Measurements from ENCODE around the gene SKI.
A peak's percentile ranks its signal among the peaks of the same experiment; 100 is the strongest.

SKI gene

DNA sequence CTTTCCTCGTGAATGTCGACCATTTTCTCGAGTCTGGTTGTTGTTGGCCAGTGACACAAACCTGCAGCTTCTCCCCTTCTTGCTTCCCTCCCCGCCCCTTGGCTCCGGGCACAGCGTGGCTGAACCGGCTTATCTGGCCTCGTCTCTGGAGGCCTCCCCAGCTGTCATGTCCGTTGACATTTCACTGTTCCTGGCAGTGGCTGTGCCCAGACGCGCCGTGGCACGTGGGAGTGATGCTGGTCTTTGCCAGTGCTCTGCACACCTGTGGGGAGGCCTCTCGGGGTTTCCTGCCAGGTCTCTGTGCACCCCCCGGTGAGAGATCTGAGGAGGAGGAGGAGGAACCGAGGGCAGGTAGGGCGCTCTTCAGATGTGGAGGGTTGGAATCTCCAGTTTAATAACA, 23.7 kb downstream of the SKI start:
- Histone ChIP-seq H3K9me3 (ENCODE audit: insufficient read depth, low read depth, low read length) (no peaks in the 10 kb centered on the region), H3K27ac (ENCODE audit: low read depth, low read length) (no peak overlapping the region), H3K4me1 (ENCODE audit: insufficient read depth, low read length) (peaks cover 35% of the 10 kb centered on the region), H3K27me3 (ENCODE audit: insufficient read depth, low read length) (no peaks in the 10 kb centered on the region), H3K9ac (ENCODE audit: low read depth, low read length) (no peak overlapping the region), H3K36me3 (ENCODE audit: insufficient read depth, low read length) (0 out of 2 replicates have a peak, but pooled peaks cover 4% of the 10 kb centered on the region), H3K4me3 (ENCODE audit: low read length) (no peak overlapping the region)
- 92% methylated on average over 15 of the region's 17 CpGs for WGBS

DNA sequence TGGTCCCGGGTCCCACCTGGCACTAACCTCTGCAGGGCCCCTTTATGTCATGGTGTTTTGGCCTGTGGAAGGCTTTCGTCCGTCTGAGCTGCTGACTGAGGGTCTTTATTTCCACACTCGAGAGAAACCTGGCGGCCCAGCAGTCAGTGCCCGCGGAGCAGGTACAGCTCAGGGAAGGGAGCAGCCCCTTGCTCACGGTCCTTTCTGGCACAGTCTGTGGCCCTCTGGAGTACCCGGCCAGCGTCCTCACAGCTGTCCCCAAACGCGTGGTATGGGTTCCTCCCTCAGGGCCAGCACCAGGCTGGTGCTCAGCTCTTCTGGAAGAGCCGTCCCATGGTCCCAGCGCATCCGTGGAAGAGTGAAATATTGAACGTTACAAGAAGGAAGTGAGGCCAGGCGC, 24.3 kb downstream of the SKI start:
- H3K27ac ChIP-seq (ENCODE audit: low read depth, low read length) = no peak overlapping the region
- no peaks in the 10 kb centered on the region for H3K9me3 ChIP-seq (ENCODE audit: insufficient read depth, low read depth, low read length)
- H3K36me3 ChIP-seq (ENCODE audit: insufficient read depth, low read length) = 0 out of 2 replicates have a peak, but pooled peaks cover 4% of the 10 kb centered on the region
- no peaks in the 10 kb centered on the region for H3K27me3 ChIP-seq (ENCODE audit: insufficient read depth, low read length)
- 95% methylated on average over 17 of the region's 17 CpGs for WGBS
- peaks cover 30% of the 10 kb centered on the region for H3K4me1 ChIP-seq (ENCODE audit: insufficient read depth, low read length)
- no peak overlapping the region for H3K9ac ChIP-seq (ENCODE audit: low read depth, low read length)
- H3K4me3 ChIP-seq (ENCODE audit: low read length) = no peak overlapping the region

DNA sequence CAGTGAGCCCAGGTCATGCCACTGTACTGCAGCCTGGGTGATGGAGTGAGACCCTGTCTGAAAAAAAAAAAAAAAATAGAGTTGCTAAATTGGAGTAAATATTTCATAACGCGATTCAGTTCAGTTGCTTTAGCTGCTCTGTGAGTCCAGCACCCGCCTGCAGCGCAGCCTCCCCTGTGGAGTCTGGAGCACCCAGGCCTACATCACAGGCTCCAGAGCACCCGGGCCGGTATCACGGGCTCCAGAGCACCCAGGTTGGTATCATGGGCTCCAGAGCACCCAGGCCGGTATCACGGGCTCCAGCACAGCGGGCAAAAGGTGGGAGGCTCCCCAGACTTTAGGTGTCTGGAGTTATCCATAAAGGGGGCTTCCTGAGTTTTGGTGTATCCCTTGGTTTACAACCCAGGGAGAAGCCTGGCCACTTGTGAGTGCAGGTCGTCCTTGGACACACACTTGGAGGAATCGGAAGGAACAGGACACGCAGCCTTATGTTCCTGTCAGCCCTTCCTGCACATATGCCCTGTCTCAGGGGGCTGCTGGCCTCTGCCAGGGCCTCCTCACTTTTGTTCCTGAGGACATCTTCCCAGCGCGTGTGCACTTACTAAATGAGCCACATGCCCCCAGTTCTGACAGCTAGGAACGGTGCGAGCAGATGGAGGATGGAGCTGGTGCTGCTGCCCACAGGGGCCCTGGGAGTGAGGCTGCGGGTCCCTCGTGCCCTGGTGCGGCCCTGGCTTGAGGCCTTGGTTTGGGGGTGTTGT, 25.1 kb downstream of the SKI start:
- no peak overlapping the region for H3K9ac ChIP-seq (ENCODE audit: low read depth, low read length)
- 0 out of 2 replicates have a peak, but pooled peaks cover 4% of the 10 kb centered on the region for H3K36me3 ChIP-seq (ENCODE audit: insufficient read depth, low read length)
- H3K9me3 ChIP-seq (ENCODE audit: insufficient read depth, low read depth, low read length) = no peaks in the 10 kb centered on the region
- WGBS = 96% methylated on average over 20 of the region's 20 CpGs
- no peak overlapping the region for H3K27ac ChIP-seq (ENCODE audit: low read depth, low read length)
- H3K4me1 ChIP-seq (ENCODE audit: insufficient read depth, low read length) = peaks cover 23% of the 10 kb centered on the region
- no peaks in the 10 kb centered on the region for H3K27me3 ChIP-seq (ENCODE audit: insufficient read depth, low read length)
- H3K4me3 ChIP-seq (ENCODE audit: low read length) = no peak overlapping the region

DNA sequence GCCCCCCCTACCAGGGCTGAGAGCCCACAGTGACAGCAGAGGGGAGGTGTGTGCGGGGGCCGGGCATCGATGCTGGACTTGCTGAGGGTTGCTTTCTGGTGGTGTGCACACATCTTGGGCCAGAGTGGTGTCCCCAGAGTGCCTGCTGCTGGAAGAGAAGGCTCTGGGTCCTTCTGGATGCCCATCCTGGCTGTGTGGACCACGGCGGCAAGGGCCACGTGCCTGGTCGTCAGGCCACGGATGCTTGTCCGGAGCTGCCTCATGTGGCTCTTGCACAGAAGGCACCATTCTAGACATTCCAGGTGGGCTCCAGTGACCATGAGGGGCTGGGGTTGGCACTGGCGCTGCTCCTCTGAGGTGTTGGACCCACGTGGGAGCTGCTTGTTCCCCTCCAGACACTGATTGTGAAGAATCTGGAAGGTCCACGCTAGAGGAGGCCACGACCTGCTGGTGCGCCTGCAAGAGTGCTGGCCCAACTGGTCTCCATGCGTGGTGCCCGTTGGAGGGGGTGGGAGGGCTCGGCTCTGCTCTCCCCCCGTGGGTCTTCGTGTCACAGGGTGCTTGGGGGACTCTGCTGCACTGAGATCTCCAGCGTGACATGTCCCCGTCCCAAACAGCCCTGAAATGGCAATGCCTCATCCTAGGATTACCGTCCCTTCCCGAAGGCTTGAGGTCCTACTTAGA, 25.8 kb downstream of the SKI start:
- no peaks in the 10 kb centered on the region for H3K9me3 ChIP-seq (ENCODE audit: insufficient read depth, low read depth, low read length)
- H3K36me3 ChIP-seq (ENCODE audit: insufficient read depth, low read length) = 0 out of 2 replicates have a peak, but pooled peaks cover 4% of the 10 kb centered on the region
- WGBS = 96% methylated on average over 23 of the region's 23 CpGs
- no peaks in the 10 kb centered on the region for H3K27me3 ChIP-seq (ENCODE audit: insufficient read depth, low read length)
- H3K27ac ChIP-seq (ENCODE audit: low read depth, low read length) = no peak overlapping the region
- peaks cover 18% of the 10 kb centered on the region for H3K4me1 ChIP-seq (ENCODE audit: insufficient read depth, low read length)
- no peak overlapping the region for H3K4me3 ChIP-seq (ENCODE audit: low read length)
- H3K9ac ChIP-seq (ENCODE audit: low read depth, low read length) = no peak overlapping the region

DNA sequence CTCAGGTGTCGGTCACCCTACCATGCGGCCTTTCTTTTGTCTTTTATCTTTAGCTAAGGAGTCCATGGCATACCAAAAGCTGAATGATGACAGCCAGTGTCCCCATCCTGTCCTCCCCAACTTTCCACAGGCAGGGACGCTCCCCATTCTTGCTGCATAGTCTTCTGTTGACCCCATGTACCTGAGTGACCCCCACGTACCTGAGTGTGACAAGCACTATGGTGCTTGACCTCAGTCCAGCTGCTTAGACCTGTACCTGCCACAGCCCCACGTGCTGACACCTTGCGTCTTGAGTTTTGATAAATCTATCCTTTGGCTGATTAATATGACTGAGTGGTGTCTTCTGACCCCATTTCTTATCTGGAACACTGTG, 26.9 kb downstream of the SKI start:
- no peaks in the 10 kb centered on the region for H3K27me3 ChIP-seq (ENCODE audit: insufficient read depth, low read length)
- H3K4me1 ChIP-seq (ENCODE audit: insufficient read depth, low read length) = peaks cover 10% of the 10 kb centered on the region
- WGBS = 97% methylated on average over 6 of the region's 6 CpGs
- no peaks in the 10 kb centered on the region for H3K9me3 ChIP-seq (ENCODE audit: insufficient read depth, low read depth, low read length)
- H3K36me3 ChIP-seq (ENCODE audit: insufficient read depth, low read length) = 0 out of 2 replicates have a peak, but pooled peaks cover 4% of the 10 kb centered on the region
- no peak overlapping the region for H3K27ac ChIP-seq (ENCODE audit: low read depth, low read length)
- H3K9ac ChIP-seq (ENCODE audit: low read depth, low read length) = no peak overlapping the region
- H3K4me3 ChIP-seq (ENCODE audit: low read length) = no peak overlapping the region

DNA sequence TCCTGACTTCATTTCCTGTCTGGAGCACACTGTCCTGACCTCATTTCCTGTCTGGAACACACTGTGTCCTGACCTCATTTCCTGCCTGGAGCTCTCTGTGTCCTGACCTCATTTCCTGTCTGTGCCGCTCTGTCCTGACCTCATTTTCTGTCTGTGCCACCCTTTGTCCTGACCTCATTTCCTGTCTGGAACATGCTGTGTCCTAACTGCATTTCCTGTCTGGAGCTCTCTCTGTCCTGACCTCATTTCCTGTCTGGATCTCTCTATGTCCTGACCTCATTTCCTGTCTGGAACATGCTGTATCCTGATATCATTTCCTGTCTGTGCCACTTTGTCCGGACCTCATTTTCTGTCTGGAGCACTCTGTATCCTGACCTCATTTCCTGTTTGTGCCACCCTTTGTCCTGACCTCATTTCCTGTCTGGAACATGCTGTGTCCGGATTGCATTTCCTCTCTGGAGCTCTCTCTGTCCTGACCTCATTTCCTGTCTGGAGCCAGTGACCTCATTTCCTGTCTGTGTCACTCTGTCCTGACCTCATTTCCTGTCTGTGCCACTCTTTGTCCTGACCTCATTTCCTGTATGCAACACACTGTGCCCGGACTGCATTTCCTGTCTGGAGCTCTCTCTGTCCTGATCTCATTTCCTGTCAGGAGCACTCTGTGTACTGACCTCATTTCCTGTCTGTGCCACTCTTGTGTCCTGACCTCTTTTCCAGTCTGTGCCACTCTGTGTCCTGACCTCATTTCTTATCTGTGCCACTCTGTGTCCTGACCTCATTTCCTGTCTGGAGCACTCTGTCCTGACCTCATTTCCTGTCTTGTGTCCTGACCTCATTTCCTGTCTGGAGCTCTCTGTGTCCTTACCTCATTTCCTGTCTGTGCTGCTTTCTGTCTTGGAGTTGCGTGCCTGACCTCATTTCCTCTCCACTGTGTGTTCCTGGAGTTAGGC, 27.6 kb downstream of the SKI start:
- H3K9ac ChIP-seq (ENCODE audit: low read depth, low read length) = no peak overlapping the region
- 0 out of 2 replicates have a peak, but pooled peaks cover 4% of the 10 kb centered on the region for H3K36me3 ChIP-seq (ENCODE audit: insufficient read depth, low read length)
- 96% methylated on average over 5 of the region's 5 CpGs for WGBS
- H3K27ac ChIP-seq (ENCODE audit: low read depth, low read length) = no peak overlapping the region
- H3K4me3 ChIP-seq (ENCODE audit: low read length) = no peak overlapping the region
- no peaks in the 10 kb centered on the region for H3K9me3 ChIP-seq (ENCODE audit: insufficient read depth, low read depth, low read length)
- H3K27me3 ChIP-seq (ENCODE audit: insufficient read depth, low read length) = no peaks in the 10 kb centered on the region
- peaks cover 3% of the 10 kb centered on the region; the same call in 1 of the 2 replicates for H3K4me1 ChIP-seq (ENCODE audit: insufficient read depth, low read length)

DNA sequence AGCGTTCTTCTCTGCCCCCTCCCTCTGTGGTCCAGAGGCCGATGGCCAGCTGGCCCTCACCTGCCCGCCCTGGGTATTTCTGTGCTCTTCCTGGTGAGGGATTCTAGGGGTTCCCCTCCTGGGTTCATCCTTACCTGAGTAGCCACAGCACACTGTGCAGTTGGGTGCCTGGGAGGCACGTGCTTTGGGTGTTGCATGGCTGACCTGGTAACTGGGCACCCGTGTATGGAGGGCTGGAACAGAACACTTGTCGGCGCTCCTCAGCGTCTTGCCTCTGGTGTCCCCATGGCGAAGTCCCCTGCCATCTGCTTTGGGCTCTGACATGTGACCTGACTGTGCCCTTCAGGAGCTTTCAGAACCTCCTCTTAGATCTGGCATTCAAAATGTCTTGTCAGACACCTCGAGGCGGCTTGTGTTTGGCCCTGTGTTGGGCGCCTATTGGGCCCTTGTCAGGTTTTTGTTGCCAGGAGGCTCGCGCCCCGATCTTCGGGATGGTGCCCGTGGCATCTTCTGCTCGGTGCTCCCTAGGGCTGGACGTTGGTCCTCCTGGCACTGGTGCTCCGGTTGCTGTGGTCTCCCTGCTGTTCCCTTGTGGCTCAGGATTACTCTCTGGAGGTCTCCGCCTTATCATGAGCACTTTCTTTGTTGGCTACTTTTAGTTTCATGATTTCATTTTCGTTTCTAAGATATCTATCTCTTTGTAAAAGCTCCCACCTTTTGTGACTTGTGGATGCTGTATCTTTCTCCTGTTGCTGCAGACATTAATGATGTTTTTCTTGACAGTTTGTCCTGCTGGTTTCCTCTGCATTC, 28.5 kb downstream of the SKI start:
- Histone ChIP-seq H3K27ac (ENCODE audit: low read depth, low read length) (peak overlapping the region; percentile 32; the same call in 1 of the 2 replicates), H3K36me3 (ENCODE audit: insufficient read depth, low read length) (0 out of 2 replicates have a peak, but pooled peaks cover 4% of the 10 kb centered on the region), H3K9ac (ENCODE audit: low read depth, low read length) (no peak overlapping the region), H3K9me3 (ENCODE audit: insufficient read depth, low read depth, low read length) (no peaks in the 10 kb centered on the region), H3K4me3 (ENCODE audit: low read length) (no peak overlapping the region), H3K4me1 (ENCODE audit: insufficient read depth, low read length) (peaks cover 2% of the 10 kb centered on the region; the same call in 1 of the 2 replicates), H3K27me3 (ENCODE audit: insufficient read depth, low read length) (no peaks in the 10 kb centered on the region)
- 95% methylated on average over 22 of the region's 22 CpGs for WGBS

DNA sequence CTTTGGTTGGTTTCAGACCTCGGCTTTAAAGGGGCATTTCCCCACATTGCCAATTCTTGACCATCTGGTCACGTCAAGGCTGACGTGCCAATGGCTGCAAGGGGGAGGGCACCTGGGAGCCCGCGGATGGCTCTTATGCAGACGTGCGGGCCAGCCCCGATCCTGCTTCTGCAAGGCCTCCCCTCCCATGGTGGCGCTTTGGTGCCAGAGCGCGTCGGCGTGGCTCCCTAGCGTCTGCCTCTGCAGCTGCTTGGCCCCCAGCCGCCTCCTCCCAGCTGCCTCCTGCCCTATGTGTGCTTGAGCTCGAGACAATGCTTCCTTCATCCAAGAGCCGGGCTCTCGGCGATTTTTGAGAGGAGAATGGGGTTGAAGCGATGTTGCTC, 29.1 kb downstream of the SKI start:
- 0 out of 2 replicates have a peak, but pooled peaks cover 4% of the 10 kb centered on the region for H3K36me3 ChIP-seq (ENCODE audit: insufficient read depth, low read length)
- H3K9ac ChIP-seq (ENCODE audit: low read depth, low read length) = no peak overlapping the region
- no peaks in the 10 kb centered on the region for H3K9me3 ChIP-seq (ENCODE audit: insufficient read depth, low read depth, low read length)
- H3K4me1 ChIP-seq (ENCODE audit: insufficient read depth, low read length) = 0 out of 2 replicates have a peak, but pooled peaks cover 2% of the 10 kb centered on the region
- no peak overlapping the region for H3K4me3 ChIP-seq (ENCODE audit: low read length)
- no peaks in the 10 kb centered on the region for H3K27me3 ChIP-seq (ENCODE audit: insufficient read depth, low read length)
- 87% methylated on average over 20 of the region's 20 CpGs for WGBS
- H3K27ac ChIP-seq (ENCODE audit: low read depth, low read length) = peak overlapping the region; percentile 19; the same call in 1 of the 2 replicates

DNA sequence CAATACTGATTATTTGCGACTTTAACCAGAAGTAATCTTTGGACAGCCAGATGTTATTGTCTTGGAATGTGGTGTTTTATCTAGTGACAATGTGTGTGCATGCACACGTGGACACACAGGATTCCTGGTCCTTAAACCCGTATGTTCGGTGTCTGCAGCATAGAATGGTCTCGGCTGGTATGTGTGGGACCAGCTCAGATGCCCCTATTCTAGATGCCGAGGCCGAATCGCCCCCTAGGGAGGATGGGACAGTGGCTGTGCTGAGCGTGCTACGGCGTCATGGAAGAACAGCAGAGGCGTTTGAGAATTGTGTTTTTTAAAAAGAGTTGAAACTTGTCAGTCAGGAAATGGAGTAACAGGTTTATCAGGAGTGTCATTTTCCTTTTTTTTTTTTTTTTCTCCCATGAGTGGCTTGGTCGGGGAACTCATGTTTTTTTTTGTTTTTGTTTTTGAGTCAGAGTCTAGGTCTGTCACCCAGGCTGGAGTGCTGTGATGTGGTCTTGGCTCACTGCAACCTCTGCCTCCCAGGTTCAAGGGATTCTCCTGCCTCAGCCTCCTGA, 30.1 kb downstream of the SKI start:
- Histone ChIP-seq H3K4me1 (ENCODE audit: insufficient read depth, low read length) (0 out of 2 replicates have a peak, but pooled peaks cover 2% of the 10 kb centered on the region), H3K9ac (ENCODE audit: low read depth, low read length) (no peak overlapping the region), H3K36me3 (ENCODE audit: insufficient read depth, low read length) (0 out of 2 replicates have a peak, but pooled peaks cover 4% of the 10 kb centered on the region), H3K4me3 (ENCODE audit: low read length) (no peak overlapping the region), H3K27ac (ENCODE audit: low read depth, low read length) (no peak overlapping the region), H3K27me3 (ENCODE audit: insufficient read depth, low read length) (no peaks in the 10 kb centered on the region), H3K9me3 (ENCODE audit: insufficient read depth, low read depth, low read length) (no peaks in the 10 kb centered on the region)
- 92% methylated on average over 13 of the region's 13 CpGs for WGBS

DNA sequence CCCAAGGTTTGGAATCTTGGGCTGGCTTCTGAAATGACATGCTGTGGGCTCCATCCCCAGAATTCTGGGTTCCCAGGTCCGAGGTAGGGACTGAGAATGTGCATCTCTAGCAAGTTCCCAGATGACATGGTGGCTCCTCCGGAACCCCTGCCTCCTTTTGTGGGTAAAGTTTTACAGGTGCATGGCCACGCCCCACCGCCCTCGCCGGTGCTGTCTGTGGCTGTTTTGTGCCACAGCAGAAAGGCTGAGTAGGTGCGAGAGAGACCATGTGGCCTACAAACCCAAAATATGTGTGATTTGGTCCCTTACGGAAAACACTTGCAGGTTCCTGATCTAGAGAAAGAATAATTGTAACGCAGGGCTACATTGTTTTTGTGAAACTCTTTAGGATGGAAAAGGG, 30.9 kb downstream of the SKI start:
- Histone ChIP-seq H3K27me3 (ENCODE audit: insufficient read depth, low read length) (no peaks in the 10 kb centered on the region), H3K4me3 (ENCODE audit: low read length) (no peak overlapping the region), H3K9me3 (ENCODE audit: insufficient read depth, low read depth, low read length) (no peaks in the 10 kb centered on the region), H3K4me1 (ENCODE audit: insufficient read depth, low read length) (0 out of 2 replicates have a peak, but pooled peaks cover 2% of the 10 kb centered on the region), H3K27ac (ENCODE audit: low read depth, low read length) (no peak overlapping the region), H3K36me3 (ENCODE audit: insufficient read depth, low read length) (0 out of 2 replicates have a peak, but pooled peaks cover 4% of the 10 kb centered on the region), H3K9ac (ENCODE audit: low read depth, low read length) (no peak overlapping the region)
- WGBS = 91% methylated on average over 9 of the region's 9 CpGs

All from HUES64 (cell line).